Activated CD8-positive, alpha-beta memory T cell treated with anti-CD3 and anti-CD28 coated beads, Interleukin-2, amount 50 U/mL, for 24 hours (primary cell): Measurements from ENCODE around the gene PDIA2.
"Not testable (repeated sequence)": the region's sequence is repeated elsewhere in the genome, so short reads cannot be mapped to it uniquely, and the experiment has no call there.

ENCODE experiments used
- DNase-seq: peaks from one replicate; pipeline ENCODE4 v3.0.0-alpha.2; 2020; ENCODE audit errors: extremely low read depth

The PDIA2 gene

DNA sequence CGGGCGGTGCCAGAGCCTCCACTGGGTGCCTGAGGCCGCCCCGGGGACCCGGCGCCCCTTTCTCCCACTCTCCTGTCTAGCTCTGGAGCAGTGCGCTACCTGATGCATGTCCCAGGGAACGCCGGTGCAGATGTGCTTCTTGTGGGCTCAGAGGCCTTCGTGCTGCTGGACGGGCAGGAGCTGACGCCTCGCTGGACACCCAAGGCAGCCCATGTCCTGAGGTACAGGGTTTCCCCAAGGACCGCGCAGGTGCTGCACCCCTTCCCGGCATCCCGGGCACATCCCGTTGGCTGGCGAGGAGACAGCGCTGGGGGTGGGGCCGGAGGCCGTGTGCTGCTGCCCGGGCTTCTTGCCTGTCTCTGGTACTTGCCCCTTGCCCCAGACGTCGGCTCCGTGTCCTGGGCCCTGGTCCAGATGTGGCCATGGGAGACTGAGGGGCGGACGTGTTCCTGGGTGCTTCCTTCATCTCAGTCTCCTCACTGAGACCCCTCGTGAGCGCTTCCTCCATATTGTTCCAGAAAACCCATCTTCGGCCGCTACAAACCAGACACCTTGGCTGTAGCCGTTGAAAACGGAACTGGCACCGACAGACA lies 19.7 kb upstream of the PDIA2 start:
- DNase-seq, result no peak

- DNase-seq, result no peak
Measured at GRCh38 chr16:263944-264343, 19.0 kb upstream of the PDIA2 start.

DNA sequence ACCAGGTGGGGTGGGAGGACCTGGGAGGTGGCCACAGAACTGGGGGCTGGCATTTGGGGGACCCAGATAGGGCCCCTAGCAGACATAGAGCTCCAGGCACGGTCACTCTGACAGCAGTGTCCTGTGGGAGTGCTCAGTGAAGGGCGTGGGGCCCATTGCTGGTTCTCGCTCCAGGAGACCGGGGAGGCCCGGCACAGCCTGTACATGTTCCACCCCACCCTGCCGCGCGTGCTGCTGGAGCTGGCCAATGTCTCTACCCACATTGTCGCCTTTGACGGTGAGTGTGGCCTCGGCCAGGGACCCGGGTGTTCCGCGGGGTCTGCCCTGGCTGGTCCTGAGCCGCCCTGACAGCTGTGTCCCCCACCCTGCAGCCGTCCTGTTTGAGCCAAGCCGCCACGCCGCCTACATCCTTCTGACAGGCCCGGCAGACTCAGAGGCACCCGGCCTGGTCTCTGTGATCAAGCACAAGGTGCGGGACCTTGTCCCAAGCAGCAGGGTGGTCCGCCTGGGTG lies 18.5 kb upstream of the PDIA2 start:
- no peak for DNase-seq

- no peak for DNase-seq
Measured at GRCh38 chr16:265002-265529, 17.9 kb upstream of the PDIA2 start.

- DNase-seq, result no peak
Measured at GRCh38 chr16:265711-266110, 17.3 kb upstream of the PDIA2 start.

DNA sequence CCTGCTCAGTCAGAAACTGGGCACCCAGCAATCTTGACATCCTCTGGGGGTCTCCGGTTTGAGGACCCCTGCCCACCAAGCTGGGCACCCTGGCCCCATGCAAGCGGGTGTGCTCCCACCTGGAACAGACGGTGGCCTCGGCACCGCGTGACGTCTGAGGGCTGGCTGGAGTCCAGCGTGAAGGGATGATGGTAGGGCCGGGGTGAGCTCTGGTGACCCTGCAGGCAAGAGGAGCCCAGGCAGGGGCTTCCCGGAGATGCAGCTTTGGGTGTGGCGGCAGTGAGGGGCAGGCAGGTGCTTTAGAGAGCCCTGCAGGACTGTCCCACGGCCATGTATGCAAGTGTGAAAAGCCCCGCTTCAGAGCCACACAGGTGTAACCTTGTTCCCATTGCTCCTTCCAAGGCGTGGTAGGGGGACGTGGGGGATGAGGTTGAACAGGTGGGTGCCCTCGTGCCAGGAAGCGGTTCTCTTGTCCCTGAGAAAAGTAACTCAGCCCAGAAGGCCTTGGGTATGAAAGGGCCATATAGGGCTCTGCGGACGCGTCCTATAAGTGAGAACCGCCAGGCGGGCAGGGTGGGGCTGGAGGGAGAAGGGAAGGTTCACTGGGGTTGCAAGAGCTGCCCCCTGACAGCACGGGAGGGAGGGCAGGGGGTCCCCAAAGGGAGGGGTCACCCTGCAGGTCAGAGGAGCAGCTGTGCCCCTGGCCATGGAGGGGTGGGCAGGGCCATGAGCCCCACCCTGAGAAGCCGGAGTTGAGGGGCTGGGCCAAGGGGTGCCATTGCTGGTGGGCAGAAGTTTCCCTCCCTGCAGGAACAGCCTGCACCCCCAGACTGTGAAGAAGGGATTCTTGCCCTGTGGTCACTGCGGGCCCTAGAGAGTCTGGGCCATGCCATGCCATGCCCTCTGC lies 16.5 kb upstream of the PDIA2 start:
- DNase-seq, result no peak

DNA sequence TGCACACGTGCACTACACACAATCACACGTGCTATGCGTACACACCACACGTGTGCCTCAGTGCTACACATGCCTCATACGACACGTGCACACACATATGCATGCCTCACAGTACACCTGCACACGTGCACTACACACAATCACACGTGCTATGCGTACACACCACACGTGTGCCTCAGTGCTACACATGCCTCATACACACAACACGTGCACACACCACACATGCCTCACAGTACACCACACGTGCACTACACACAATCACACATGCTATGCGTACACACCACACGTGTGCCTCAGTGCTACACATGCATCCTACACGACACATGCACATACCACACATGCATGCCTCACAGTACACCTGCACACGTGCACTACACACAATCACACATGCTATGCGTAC lies 15.4 kb upstream of the PDIA2 start:
- DNase-seq, result not testable (repeated sequence)

GRCh38 chr16:268141-269053 lies 14.6 kb upstream of the PDIA2 start:
- no peak for DNase-seq

DNA sequence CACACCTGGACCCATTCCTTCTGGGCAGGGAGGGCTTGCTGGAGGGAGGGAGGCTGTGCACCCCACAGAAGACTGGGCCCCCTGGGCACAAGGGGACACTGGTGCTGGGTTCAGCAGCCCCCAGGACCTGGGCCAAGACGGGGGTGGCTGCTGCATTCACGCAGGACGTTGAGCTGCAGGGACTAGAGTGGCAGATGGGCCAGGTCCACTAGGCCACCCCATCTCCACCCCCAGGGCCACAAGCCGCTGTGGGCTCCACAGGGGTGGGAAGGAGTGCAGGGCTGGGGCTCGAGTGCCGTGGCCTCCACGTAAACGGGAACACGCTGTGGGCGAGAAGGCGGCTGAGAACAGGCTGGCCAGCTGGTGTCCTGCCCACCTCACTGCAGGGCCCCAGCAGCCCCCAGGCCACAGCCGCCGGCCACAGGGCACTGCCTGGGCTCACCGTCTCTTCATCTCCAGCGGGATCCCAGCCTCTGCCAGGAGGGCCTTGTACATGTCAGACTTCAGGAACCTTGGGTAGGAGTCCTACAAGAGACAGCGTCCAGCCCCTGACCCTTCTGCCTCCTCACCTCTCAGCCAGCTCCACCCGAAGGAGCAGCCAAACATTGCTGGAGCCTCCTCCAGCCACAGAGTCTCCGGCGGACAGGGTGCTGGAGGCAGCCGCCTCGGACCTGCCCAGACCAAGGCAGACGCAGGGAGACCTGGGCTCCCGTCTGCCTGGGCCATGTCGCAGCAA lies 13.7 kb upstream of the PDIA2 start:
- no peak for DNase-seq

DNA sequence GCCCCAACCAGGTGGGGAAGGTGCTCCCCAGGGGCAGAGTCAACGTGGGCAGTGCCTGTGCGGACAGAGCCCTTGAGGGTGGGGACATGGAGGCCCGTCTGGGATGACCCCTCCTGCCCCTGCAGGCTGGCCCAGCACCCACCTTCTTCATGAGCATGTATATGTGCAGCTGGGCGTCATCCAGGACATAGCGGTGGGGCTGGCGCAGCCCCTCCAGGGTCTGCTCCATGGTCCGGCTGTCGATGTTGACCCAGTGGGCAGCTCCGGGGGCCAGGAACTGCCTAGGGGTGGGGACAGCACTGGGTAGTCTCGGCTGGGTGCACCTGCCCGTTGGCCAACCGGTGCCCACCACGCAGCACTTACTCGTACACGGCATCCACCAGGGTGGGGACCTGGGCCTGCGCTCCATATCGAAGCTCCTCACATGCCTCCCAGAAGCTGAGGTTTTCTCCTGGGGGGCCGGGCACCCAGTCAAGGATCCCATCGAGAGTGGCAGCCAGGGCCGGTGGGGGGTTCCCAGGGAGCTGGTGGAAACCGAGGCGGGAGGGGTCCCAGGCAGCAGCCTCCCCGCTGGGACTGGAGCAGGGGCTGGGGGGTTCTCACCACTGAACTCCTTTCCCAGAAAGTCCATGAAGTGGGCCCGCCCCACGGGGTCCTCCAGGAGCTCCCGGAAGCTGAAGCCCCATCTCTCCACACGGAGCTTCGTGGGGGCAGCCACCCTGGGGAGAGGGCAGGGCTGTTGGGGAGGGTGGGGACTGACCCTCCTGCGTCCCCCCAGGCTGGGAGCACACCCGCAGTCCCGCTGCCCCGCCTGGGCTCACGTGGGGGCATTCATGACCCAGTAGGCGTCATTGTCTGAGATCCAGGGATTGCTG lies 12.3 kb upstream of the PDIA2 start:
- no peak for DNase-seq

GRCh38 chr16:272633-273546 lies 10.1 kb upstream of the PDIA2 start:
- no peak for DNase-seq

DNA sequence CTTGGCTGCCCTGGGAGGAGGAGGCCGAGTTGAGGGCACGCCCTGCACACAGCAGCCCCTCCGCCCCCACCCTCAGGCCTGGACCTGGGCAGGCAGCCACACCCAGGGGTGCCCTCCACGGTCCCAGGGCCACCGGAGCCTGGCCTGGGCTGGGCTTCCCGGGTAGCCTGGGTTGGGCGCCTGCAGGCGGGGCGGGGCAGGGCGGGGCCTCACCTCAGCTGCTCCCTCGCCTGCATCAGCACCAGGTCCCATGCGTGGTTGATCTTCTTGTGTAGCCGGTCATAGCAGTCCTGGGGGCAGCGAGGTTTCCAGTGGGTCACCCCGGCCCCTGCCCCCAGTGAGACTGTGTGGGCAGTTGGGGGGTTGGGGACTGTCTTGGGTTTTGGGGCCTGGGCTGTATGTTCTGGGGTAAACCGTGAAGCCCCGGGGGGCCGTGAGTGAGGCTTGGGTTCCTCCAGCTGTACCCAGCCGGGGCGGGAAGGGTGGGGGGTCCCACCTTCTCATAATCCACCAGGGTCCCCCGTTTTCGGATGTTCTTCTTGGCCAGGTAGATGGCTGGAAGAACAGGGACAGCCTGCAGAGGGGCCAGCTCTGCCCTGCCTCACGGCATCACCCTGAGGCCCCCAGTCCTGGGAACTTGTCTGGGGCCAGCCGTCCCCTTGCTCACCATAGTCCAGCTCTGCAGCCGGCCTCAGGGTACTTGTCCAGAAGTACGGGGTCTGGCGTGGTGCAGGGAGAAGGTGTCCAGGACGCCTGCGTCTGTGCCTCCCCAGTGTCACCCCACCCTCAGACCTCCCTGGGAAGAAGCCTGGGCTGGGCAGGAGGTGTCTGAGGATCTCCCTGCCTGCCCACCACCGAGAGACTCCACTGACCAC lies 9.2 kb upstream of the PDIA2 start:
- no peak for DNase-seq

DNA sequence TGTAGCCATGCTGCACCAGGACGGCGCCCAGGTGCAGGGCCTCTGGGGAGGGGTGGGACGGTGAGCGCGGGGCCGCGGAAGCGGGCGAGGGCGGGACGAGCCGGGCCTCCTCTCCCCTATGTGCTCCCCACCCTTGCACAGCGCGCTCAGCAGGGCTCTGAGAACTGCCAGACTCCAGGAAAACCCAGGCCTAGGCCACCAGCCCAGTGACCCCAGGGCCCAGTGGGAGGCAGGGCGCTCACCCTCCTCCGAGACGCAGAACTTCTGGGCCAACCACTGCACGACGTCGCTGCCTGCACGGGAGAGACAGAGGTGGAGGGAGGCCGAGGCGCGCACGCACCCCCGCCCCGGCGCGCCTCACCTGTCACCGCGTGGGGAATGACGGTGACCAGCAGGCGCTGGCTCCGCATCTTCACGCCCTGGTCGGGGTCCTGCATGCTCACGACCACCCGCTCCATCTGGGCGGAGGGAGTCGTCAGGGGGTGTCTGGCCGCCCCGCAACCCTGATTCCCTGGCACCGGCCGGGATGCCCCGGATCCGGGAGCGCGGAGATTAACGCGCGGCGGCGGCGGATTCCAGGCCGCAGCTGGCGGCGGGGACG lies 7.8 kb upstream of the PDIA2 start:
- no peak for DNase-seq

GRCh38 chr16:275786-276232 lies 7.2 kb upstream of the PDIA2 start, which contains the start of gene RGS11:
RGS11 (minus strand) TSS chr16:275944; CDS start chr16:275911, 33 bp downstream.
- DNase-seq, result no peak

DNA sequence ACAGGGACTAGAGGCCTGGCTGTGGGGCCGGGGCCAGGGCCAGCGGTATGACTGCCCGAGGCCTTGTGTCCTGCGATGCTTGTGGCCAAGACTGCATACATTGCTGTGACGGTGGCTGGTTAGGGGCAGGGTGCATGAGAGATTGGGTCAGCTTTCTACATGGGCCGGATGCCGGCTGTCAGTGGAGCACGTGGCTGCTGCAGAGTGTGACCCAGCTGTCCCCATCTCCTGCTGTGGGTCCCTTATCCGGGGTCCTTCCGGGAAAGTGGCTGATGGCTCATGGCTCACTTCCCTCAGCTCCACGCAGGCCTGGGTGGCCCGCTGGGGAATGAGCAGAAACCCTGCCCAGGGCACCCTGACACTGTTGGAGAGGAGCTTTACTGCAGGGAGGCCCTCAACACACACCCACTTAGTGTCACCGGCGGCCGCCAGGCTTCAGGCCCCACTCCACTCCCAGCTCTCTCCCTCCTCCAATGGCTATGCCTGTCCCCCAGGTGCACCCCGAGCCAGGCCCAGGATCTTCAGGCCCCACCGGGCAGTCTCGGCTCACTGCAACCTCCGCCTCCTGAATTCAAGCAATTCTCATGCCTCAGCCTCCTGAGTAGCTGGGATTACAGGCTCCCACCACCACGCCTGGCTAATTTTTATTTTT lies 6.4 kb upstream of the PDIA2 start:
- no peak for DNase-seq

GRCh38 chr16:278863-279366 lies 4.0 kb upstream of the PDIA2 start:
- no peak for DNase-seq

- no peak for DNase-seq
Measured at GRCh38 chr16:279531-279930, 3.4 kb upstream of the PDIA2 start.
